IPS-15b (cell line): ENCODE measurements around the gene CEMIP2.

Source experiments
- H3K27me3 ChIP-seq: one replicate; pipeline ENCODE4 v1.6.1; 2013; ENCODE audit warnings: low read length; ENCODE audit not compliant: control insufficient read depth, insufficient read depth
- H3K36me3 ChIP-seq: one replicate; pipeline ENCODE4 v1.6.1; 2013; ENCODE audit warnings: low read length; ENCODE audit not compliant: control insufficient read depth, insufficient read depth
- H3K4me1 ChIP-seq: one replicate; pipeline ENCODE4 v1.6.1; 2013; ENCODE audit warnings: mild to moderate bottlenecking, low read length; ENCODE audit not compliant: control insufficient read depth, insufficient read depth
- H3K4me3 ChIP-seq: one replicate; pipeline ENCODE4 v1.5.1; 2013; ENCODE audit warnings: low read depth, low read length
- H3K9ac ChIP-seq: one replicate; pipeline ENCODE4 v1.6.1; 2013; ENCODE audit warnings: low read depth, mild to moderate bottlenecking, low read length
- H3K9me3 ChIP-seq: one replicate; pipeline ENCODE4 v1.6.1; 2013; ENCODE audit warnings: mild to moderate bottlenecking, low read length; ENCODE audit not compliant: control insufficient read depth, insufficient read depth

Gene CEMIP2

DNA sequence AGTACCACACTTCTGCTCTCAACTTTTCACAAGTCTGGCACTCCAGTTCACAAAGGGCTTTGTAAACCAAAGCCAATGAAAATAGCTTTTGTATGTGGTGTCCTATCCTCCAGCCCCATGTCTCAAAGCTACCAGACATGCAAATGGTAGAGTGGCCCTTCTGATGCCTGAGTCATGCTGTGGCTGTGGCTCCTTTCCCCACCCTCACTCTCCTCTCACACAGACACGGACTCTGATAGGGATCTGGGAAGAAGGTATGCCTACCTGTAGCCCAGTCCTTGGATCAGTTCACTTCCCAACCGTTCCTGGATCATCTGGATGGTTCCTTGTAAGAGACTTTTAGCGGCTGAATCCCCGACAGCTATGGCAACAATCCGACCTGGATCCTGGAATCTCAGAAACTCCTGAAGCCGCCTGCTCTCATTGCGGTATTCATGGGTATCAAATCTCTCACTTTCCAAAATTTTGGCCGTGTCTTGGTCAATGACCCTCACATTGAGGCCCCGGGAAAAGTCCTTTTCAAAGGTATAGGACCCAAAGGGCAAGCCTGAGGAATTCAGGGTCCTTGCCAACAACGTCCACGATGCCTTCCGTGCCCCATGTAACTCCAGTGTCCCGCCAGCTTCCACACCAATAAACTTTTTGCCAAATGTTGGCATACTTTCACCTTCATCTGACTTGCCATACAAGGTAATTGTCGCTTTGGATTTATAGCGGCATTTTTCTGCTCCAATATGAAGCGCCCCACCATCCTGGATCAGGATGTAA lies 23.4 kb downstream of the CEMIP2 start:
- Histone ChIP-seq H3K9me3 (no peaks in the 10 kb centered on the region), H3K9ac (no peak overlapping the region), H3K36me3 (no peaks in the 10 kb centered on the region), H3K4me3 (no peak overlapping the region), H3K4me1 (peaks cover 32% of the 10 kb centered on the region), H3K27me3 (no peaks in the 10 kb centered on the region)

DNA sequence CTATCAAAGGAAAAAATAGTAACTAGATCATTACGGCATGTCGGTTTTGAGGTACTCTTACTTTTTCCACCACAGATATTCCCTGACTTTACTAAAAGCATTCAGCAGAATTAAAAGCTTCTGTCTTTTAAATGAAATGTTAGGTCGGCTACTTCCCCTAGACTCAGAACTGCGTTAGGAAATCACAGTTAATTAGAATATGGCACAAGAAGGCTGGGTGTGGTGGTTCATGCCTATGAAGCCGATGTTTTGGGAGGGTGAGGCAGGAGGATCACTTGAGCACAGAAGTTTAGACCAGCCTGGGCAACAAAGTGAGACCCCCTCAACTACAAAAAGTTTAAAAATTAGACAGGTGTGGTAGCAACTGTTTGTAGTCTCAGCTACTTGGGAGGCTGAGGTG lies 24.4 kb downstream of the CEMIP2 start:
- Histone ChIP-seq H3K9me3 (no peaks in the 10 kb centered on the region), H3K36me3 (peaks cover 2% of the 10 kb centered on the region), H3K4me1 (peaks cover 32% of the 10 kb centered on the region), H3K4me3 (no peak overlapping the region), H3K9ac (no peak overlapping the region), H3K27me3 (no peaks in the 10 kb centered on the region)

DNA sequence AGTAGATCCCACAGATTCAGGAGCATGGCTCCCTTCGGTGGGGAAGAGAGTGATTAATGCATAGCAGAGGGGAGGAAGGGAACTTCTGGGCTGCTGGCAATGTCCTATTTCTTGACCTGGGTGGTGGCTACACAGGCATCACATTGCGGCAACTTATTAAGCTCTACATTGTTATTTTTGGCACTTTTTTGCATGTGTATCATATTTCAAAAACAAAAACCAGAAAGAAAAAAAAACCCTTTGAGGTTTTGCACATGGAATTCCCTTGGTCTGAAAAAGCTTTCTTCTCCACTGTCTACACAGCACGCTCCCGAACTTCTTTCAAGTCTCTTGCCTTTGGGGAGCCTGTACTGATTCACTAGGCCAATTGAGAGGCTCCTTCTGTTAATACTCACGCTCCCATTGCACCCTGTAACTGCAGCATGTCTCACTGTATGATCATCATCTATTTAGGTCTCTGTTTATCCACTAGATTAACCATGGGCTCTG lies 25.1 kb downstream of the CEMIP2 start:
- H3K9ac ChIP-seq = no peak overlapping the region
- H3K4me1 ChIP-seq = peaks cover 32% of the 10 kb centered on the region
- H3K27me3 ChIP-seq = no peaks in the 10 kb centered on the region
- no peak overlapping the region for H3K4me3 ChIP-seq
- peaks cover 2% of the 10 kb centered on the region for H3K36me3 ChIP-seq
- no peaks in the 10 kb centered on the region for H3K9me3 ChIP-seq

DNA sequence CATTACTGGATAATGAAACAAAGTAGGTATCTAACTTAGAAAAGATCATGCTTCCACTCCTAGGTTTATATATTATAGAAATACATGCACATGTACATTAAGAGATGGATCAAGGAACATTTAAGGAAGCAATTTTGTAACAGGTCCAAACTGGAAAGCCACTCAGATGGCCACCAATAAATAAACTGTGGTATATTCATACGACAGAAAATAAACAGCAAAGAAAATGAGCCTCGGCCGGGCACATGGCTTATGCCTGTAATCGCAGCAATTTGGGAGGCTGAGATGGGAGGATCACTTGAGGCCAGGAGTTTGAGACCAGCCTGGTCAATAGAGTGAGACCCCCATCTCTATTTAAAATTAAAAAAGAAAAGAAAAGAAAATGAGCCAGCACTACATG lies 25.6 kb downstream of the CEMIP2 start:
- Histone ChIP-seq H3K9ac (no peak overlapping the region), H3K4me3 (no peak overlapping the region), H3K4me1 (peaks cover 26% of the 10 kb centered on the region), H3K36me3 (peaks cover 2% of the 10 kb centered on the region), H3K27me3 (no peaks in the 10 kb centered on the region), H3K9me3 (no peaks in the 10 kb centered on the region)

DNA sequence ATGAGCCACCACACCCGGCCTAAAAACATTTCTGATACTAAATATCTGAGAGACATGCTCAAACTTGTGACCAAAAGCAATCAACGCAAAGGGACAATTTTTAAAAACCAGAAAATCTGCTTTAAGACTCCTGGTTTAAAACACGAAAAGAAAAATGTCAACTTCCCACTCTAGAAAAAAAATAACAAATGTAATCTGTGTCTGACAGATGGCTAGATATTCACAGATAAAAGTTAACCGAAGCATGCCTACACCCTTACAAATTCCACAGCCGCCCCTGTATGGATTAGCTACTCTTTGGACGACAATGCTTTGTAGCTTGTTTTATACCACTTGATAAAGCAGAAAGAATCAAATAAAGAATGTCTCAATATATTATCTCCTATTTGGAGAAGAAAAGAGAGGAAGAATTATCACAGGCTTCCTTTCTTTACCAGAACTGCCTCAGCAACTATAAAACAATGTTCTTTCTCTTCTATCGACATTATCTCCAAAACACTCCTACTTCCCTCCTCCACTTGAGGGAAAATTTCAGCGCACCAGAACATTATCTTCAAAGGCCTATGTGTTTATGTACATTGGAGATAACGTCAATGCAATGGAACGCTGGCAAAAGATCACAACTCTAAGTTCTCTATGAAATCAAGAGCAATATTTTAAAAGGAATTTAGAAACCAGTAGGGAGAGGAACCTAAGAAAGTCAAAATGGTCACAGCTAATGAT lies 26.2 kb downstream of the CEMIP2 start:
- H3K4me3 ChIP-seq = no peak overlapping the region
- H3K4me1 ChIP-seq = peaks cover 25% of the 10 kb centered on the region
- H3K9me3 ChIP-seq = no peaks in the 10 kb centered on the region
- no peaks in the 10 kb centered on the region for H3K27me3 ChIP-seq
- H3K36me3 ChIP-seq = peaks cover 2% of the 10 kb centered on the region
- no peak overlapping the region for H3K9ac ChIP-seq

DNA sequence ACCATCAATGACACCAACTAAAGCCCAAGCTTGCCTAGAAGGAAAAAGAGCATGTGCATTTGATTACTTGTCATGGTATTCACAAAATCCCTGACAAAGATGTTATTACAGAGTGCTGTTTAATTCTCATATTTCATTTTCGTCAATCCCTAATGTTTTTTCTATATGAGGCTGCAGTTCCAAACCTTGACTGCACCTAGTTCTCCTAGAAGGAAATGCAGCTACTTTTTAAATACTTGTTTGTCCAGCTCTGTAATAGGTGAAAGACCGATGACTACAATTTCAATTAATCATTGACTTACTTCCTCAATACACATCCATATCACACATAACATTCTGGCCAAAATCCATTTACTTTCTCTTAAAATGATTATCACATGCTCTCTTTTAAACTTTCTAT lies 28.1 kb downstream of the CEMIP2 start:
- H3K4me1 ChIP-seq = peaks cover 9% of the 10 kb centered on the region
- no peak overlapping the region for H3K4me3 ChIP-seq

DNA sequence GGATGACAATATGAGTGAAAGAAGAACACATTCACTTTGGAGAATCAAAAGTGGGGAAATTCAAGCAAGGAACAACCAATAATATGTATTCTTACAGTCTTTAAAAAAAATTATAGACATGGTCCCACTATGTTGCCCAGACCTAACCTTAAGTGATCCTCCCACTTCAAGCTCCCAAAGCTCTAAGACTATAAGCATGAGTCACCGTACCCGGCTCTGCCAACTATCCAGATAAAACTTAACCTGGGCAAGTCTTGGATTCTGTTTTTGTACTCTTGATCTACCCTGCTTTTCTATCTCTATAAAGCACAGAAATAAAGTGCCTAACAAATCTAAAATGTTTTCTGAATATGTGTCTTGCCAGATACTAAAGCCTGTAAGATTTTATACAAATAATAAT lies 30.9 kb downstream of the CEMIP2 start:
- no peak overlapping the region for H3K4me3 ChIP-seq
- no peaks in the 10 kb centered on the region for H3K9me3 ChIP-seq
- no peaks in the 10 kb centered on the region for H3K27me3 ChIP-seq
- peaks cover 5% of the 10 kb centered on the region for H3K36me3 ChIP-seq
- H3K9ac ChIP-seq = no peak overlapping the region
- peaks cover 3% of the 10 kb centered on the region for H3K4me1 ChIP-seq

More for the DNA sequence above, 28.1 kb downstream of the CEMIP2 start:
- no peaks in the 10 kb centered on the region for H3K27me3 ChIP-seq
- peaks cover 3% of the 10 kb centered on the region for H3K36me3 ChIP-seq
- H3K9ac ChIP-seq = no peak overlapping the region
- H3K9me3 ChIP-seq = no peaks in the 10 kb centered on the region

DNA sequence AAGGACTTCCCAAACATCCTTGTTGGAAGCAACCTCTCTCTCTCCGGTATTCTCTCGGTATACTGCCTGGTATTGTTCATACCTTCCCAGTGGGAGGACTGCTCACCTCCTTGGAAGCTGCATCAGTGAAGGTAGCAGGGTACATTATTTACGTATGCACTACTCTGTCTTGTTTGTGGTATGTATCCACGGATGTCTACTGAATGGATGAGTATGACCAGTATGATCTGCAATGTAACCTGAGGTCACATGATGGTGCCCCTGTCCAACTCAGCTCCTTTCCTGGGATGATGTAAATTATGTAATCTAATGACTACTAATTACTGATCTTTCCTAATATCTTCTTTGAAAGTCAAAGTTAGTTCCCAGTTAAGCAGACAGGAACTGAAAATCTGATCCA lies 32.1 kb downstream of the CEMIP2 start:
- Histone ChIP-seq H3K9me3 (no peaks in the 10 kb centered on the region), H3K36me3 (peaks cover 5% of the 10 kb centered on the region), H3K4me1 (peaks cover 3% of the 10 kb centered on the region), H3K4me3 (no peak overlapping the region), H3K27me3 (no peaks in the 10 kb centered on the region), H3K9ac (no peak overlapping the region)

DNA sequence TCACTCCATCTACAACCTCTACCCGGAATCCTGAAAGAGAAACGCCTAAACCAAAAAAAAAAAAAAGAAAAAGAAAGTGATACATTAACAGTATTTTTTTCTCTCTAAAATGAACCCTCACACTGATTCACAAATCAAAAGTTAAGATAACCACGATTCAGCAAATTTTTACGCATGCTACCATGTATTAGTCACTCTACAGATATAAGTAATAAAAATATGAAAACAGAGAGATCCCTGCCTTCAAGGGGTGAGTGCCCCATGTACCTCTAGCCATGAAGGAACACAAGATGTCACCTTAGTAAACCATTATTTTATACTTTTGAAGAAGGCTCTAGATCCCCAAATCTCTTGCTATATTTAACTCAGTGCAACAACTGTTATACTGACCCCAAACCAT lies 33.4 kb downstream of the CEMIP2 start:
- Histone ChIP-seq H3K36me3 (peaks cover 5% of the 10 kb centered on the region), H3K4me3 (no peak overlapping the region)

DNA sequence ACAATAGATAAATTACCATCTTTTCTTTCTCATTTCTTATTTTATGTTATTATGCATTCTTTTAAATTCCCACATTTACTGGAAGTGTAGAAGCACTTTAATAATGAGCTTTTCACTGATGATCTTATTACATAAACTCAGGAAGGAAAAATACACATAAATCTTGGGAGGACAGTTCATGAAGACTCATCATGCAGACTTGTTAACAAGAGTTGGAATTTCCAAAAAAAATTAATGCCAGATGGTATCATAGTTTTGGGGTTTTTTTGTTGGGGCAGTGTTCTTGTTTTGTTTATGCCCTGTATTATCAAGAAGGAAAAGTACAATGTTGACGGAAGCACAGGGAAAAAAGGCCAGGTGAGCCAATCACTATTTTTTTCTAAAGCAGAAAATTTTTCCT lies 35.1 kb downstream of the CEMIP2 start:
- H3K4me3 ChIP-seq = no peak overlapping the region
- H3K9me3 ChIP-seq = no peaks in the 10 kb centered on the region
- no peaks in the 10 kb centered on the region for H3K27me3 ChIP-seq
- no peak overlapping the region for H3K9ac ChIP-seq
- H3K4me1 ChIP-seq = peaks cover 3% of the 10 kb centered on the region
- peaks cover 2% of the 10 kb centered on the region for H3K36me3 ChIP-seq

More for the DNA sequence above, 33.4 kb downstream of the CEMIP2 start:
- H3K9ac ChIP-seq = no peak overlapping the region
- peaks cover 3% of the 10 kb centered on the region for H3K4me1 ChIP-seq
- H3K9me3 ChIP-seq = no peaks in the 10 kb centered on the region
- no peaks in the 10 kb centered on the region for H3K27me3 ChIP-seq

DNA sequence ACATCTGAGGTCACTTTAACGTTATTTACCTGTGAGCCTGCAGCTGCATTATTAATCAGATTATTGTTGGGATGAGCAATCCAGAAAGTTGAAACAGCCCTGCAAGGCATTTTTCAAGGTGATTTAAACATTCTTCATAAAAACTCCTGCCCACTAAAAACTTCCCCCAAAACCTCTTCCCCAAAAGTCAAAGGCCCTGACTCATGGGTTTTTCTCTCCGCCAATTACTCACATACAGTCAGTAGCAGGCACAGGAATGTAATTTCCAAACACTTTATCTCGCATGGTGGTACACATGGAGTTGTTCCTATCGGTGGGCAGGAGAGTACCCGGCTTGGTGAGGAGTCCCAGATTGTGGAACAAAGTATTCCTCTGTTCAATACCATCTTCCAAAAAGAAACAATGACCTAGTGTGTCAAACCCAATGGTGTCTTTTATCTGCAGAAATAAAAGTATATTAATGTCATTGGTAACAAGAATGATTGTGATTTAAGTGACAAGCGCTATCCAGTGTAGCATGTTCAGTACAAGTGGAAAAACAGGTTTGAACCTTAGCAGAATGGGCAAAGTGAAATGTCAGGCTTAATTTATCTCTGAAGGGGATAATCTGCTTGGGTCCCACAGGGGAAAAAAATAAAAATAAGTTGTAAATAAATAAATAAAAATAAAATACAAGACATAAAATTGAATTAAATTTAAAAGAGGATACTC lies 38.3 kb downstream of the CEMIP2 start:
- Histone ChIP-seq H3K4me3 (no peak overlapping the region), H3K27me3 (no peaks in the 10 kb centered on the region), H3K9ac (no peak overlapping the region), H3K36me3 (no peaks in the 10 kb centered on the region), H3K9me3 (no peaks in the 10 kb centered on the region), H3K4me1 (peaks cover 3% of the 10 kb centered on the region)
